NB4 (cell line): ENCODE measurements around the gene RBM17.

Source experiments
- DNase-seq: peaks from one replicate; pipeline ENCODE4 v3.0.0; 2010; ENCODE audit warnings: low read depth
- H3K4me3 ChIP-seq: one replicate; pipeline ENCODE4 v1.5.1; 2011; ENCODE audit warnings: mild to moderate bottlenecking, low read depth, low read length, moderate library complexity
- CTCF ChIP-seq: IDR thresholded peaks from one replicate; pipeline ENCODE4 v1.5.1; 2012; ENCODE audit warnings: low read depth, low read length
- MAX ChIP-seq: IDR thresholded peaks from 2 replicates; pipeline ENCODE4 v1.6.1; 2011; ENCODE audit warnings: low read depth, low read length
- MYC ChIP-seq: IDR thresholded peaks from 2 replicates; pipeline ENCODE4 v1.6.1; 2011; ENCODE audit warnings: low read depth, low read length
- POLR2A ChIP-seq: IDR thresholded peaks from 2 replicates; pipeline ENCODE4 v1.6.1; 2011; ENCODE audit warnings: mild to moderate bottlenecking; ENCODE audit not compliant: insufficient read length; ENCODE audit errors: extremely low read depth

Gene RBM17

GRCh38 chr10:6068006-6068405, 20.8 kb upstream of the RBM17 start:
- peak; percentile 51 for DNase-seq
- no peak for TF ChIP-seq POLR2A
- TF ChIP-seq MYC: no peak
- H3K4me3 ChIP-seq: no peak overlapping the region

GRCh38 chr10:6068422-6068821, 20.4 kb upstream of the RBM17 start:
- TF ChIP-seq MAX (peak; percentile 27; the same call in 1 of the 2 replicates), POLR2A (no peak), MYC (no peak), CTCF (no peak)
- peak; percentile 86 for DNase-seq
- no peak overlapping the region for H3K4me3 ChIP-seq

GRCh38 chr10:6069081-6069931, 19.5 kb upstream of the RBM17 start:
- TF ChIP-seq CTCF (no peak), MYC (no peak), MAX (no peak)
- peak; percentile 73 for DNase-seq
- no peak overlapping the region for H3K4me3 ChIP-seq

- H3K4me3 ChIP-seq: no peak overlapping the region
- DNase-seq: no peak
- TF ChIP-seq CTCF (no peak), MAX (no peak), MYC (no peak)
Measured at GRCh38 chr10:6070660-6071059, 18.2 kb upstream of the RBM17 start.

- peak; percentile 28 for DNase-seq
- H3K4me3 ChIP-seq: no peak overlapping the region
- no peak for TF ChIP-seq CTCF
- no peak for TF ChIP-seq MYC
- no peak for TF ChIP-seq MAX
- no peak for TF ChIP-seq POLR2A
Measured at GRCh38 chr10:6071181-6072175, 17.4 kb upstream of the RBM17 start.

- no peak overlapping the region for H3K4me3 ChIP-seq
- DNase-seq: no peak
- TF ChIP-seq MAX (no peak), CTCF (no peak), MYC (no peak), POLR2A (no peak)
Measured at GRCh38 chr10:6072215-6072934, 16.5 kb upstream of the RBM17 start.
